GM21737 (cell line): ENCODE measurements around the gene CENPC.

Experiments
- ATAC-seq: cut with Tn5 transposase; IDR thresholded peaks from one replicate; pipeline ENCODE4 v1.9.1; 2021; ENCODE audit warnings: mild to moderate bottlenecking, moderate library complexity; ENCODE audit not compliant: unreplicated experiment

CENPC gene

GRCh38 chr4:67430989-67431388 is 114.3 kb downstream of the CENPC start:
- ATAC-seq = no peak

DNA sequence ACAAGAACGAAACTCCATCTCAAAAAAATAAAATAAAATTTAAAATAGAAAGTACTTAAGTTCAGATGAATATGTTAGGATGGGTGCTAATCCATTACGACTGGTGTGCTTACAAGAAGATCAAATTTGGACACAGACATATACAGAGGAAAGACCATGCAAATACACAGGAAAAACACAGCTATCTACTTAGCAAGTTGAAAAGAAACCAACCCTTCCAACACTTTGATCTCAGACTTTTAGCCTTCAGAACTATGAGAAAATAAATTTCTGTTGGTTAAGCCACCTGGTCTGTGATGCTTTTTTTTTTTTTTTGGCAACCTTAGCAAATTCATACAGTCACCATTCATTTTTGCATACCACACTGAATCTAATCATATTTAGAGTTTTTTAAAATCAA is 116.5 kb downstream of the CENPC start:
- no peak for ATAC-seq
